ACC112 (cell line): ENCODE measurements around the gene EXD3.

Experiments
- H2AFZ ChIP-seq: fragments of 200-600 bp; sonication (generic); one replicate; pipeline ENCODE4 v1.6.0; 2017; ENCODE audit warnings: antibody characterized with exemption, low read length; ENCODE audit not compliant: unreplicated experiment
- H3K27ac ChIP-seq: fragments of 200-600 bp; sonication (generic); 2 replicates; pipeline ENCODE4 v1.5.1; 2014; ENCODE audit warnings: low read depth, mild to moderate bottlenecking, antibody characterized with exemption, low read length, moderate library complexity
- H3K27me3 ChIP-seq: fragments of 200-600 bp; sonication (generic); 2 replicates; pipeline ENCODE4 v1.6.1; 2014; ENCODE audit warnings: mild to moderate bottlenecking, antibody characterized with exemption, low read length, moderate library complexity, mixed read lengths; ENCODE audit not compliant: insufficient read depth
- H3K36me3 ChIP-seq: fragments of 200-600 bp; sonication (generic); 2 replicates; pipeline ENCODE4 v1.6.1; 2016; ENCODE audit warnings: mild to moderate bottlenecking, antibody characterized with exemption, low read length, moderate library complexity, mixed read lengths; ENCODE audit not compliant: insufficient read depth
- H3K4me1 ChIP-seq: fragments of 200-600 bp; sonication (generic); one replicate; pipeline ENCODE4 v1.6.1; 2016; ENCODE audit warnings: low read length, mixed read lengths; ENCODE audit not compliant: insufficient read depth, unreplicated experiment, control insufficient read depth
- H3K4me3 ChIP-seq: fragments of 200-600 bp; sonication (generic); 2 replicates; pipeline ENCODE4 v1.5.1; 2014; ENCODE audit warnings: mild to moderate bottlenecking, low read depth, low read length
- H3K79me2 ChIP-seq: fragments of 200-600 bp; sonication (generic); one replicate; pipeline ENCODE4 v1.6.0; 2016; ENCODE audit warnings: low read length; ENCODE audit not compliant: control insufficient read depth, unreplicated experiment, insufficient read depth

The EXD3 gene

DNA sequence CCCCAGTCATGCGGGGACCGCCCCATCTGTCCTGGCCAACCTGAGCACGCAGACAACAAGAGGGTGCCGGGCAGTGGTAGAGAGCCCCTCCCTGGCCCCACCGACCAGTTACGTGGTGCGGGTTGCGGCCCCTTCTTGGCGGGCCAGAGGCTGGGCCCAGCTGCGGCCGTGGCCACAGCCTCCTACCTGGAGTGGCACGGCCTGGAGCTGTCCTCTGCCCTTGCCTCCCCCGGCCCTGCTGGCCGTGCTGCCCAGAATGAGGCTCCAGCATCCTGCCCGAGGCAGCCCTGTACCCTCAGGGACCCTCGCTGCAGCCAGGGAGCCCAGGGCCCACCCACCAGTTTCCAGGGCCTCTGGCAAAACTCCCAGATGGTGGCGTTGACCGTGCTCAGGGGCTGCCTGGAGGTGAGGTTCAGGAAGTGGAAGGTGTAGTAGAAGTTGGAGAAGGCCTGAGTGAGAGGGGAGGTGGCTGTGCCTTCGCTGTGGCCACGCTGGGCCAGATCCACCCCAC is 12.5 kb upstream of the EXD3 start:
- H3K27me3 ChIP-seq: no peaks in the 10 kb centered on the region
- peak overlapping the region; percentile 82 for H2AFZ ChIP-seq

DNA sequence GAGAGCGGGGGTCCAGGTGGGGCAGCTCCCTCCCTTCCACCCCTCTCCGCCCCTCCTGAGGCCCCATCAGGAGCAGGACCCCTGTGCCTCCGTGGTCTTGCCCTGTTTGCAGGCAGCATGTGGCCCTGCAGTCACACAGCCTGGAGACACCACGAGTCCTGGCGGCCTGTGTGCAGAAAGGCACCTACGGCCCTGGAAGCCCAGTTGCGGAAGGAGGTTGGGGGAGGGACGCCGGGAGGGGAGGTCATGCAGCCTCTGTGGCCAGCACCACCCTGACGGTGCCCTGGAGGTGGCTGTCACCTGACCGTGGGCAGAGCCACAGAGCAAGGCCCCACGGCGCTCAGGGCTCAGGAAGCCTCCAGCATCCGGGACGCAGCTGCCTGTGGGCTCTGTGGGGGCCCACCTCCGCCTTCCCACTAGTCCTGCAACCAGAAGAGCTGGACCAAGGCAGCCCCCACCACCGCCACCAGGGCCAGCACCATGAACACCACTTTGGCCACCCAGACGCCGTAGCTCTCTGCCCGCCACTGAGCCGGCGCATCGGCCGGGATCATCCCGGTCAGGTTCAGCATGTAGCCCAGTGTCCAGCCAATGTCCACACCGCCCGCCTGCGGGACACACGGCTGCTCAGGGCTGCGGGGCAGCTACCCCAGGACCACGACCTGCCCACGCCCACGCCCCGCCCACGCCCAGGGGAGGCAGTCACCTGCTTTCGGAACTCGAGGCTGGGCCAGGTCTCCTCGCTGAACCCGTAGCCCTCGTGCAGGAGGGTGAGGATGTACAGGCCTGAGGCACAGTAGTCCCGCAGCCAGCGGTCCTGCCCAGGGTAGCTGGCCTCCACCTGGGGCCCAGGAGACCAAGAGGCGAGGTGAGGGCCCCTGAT is 11.8 kb upstream of the EXD3 start:
- Histone ChIP-seq H3K4me3 (no peak overlapping the region), H3K36me3 (no peaks in the 10 kb centered on the region), H3K4me1 (peaks cover 7% of the 10 kb centered on the region), H3K79me2 (no peaks in the 10 kb centered on the region), H2AFZ (no peak overlapping the region), H3K27me3 (no peaks in the 10 kb centered on the region), H3K27ac (no peak overlapping the region)

More for the DNA sequence above, 12.5 kb upstream of the EXD3 start:
- Histone ChIP-seq H3K4me1 (peaks cover 7% of the 10 kb centered on the region), H3K79me2 (no peaks in the 10 kb centered on the region), H3K36me3 (no peaks in the 10 kb centered on the region), H3K4me3 (no peak overlapping the region), H3K27ac (no peak overlapping the region)

DNA sequence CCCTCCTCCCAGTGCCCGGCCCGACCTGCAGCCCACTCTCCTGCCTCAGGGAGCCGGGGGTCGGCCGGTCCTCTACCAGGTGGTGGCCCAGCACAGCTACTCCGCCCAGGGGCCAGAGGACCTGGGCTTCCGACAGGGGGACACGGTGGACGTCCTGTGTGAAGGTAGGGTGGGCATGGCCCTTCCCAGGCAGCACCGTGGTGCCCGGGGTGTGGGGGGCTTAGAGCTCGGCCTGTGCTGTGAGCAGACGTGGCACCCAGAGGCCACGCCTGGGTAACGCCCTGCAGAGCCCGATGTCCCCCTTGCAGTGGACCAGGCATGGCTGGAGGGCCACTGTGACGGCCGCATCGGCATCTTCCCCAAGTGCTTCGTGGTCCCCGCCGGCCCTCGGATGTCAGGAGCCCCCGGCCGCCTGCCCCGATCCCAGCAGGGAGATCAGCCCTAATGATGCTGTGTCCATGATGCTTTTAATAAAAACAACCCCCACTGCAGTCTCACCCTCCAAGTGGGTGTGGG is 11.0 kb upstream of the EXD3 start:
- Histone ChIP-seq H3K27me3 (no peaks in the 10 kb centered on the region), H3K79me2 (no peaks in the 10 kb centered on the region), H3K4me3 (no peak overlapping the region), H3K36me3 (no peaks in the 10 kb centered on the region), H3K27ac (no peak overlapping the region), H2AFZ (no peak overlapping the region), H3K4me1 (peaks cover 7% of the 10 kb centered on the region)

DNA sequence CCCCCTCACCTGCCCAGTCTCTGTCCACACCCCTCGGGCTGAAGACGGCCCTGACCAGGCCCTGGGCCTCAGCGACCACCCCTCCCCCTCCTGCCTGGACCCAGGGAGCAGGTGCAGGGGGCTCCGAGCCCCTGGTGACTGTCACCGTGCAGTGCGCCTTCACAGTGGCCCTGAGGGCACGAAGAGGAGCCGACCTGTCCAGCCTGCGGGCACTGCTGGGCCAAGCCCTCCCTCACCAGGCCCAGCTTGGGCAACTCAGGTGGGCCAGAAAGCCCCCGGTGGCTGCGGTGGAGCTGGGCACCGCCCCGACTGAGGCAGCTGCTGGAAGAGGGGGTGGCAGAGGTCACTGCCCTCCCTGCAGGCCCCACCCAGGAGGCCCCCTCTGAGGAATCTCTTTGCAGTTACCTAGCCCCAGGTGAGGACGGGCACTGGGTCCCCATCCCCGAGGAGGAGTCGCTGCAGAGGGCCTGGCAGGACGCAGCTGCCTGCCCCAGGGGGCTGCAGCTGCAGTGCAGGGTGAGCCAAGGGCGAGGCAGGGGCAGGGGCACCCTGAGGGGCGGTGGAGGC is 10.5 kb upstream of the EXD3 start:
- Histone ChIP-seq H3K4me1 (peaks cover 7% of the 10 kb centered on the region), H3K27me3 (no peaks in the 10 kb centered on the region), H3K36me3 (no peaks in the 10 kb centered on the region), H3K27ac (no peak overlapping the region), H3K4me3 (no peak overlapping the region), H3K79me2 (no peaks in the 10 kb centered on the region), H2AFZ (no peak overlapping the region)

GRCh38 chr9:137432687-137433348 is 9.9 kb upstream of the EXD3 start:
- H2AFZ ChIP-seq: no peak overlapping the region
- H3K36me3 ChIP-seq: no peaks in the 10 kb centered on the region
- no peaks in the 10 kb centered on the region for H3K79me2 ChIP-seq
- H3K27ac ChIP-seq: no peak overlapping the region
- H3K27me3 ChIP-seq: no peaks in the 10 kb centered on the region
- peaks cover 7% of the 10 kb centered on the region for H3K4me1 ChIP-seq
- no peak overlapping the region for H3K4me3 ChIP-seq

GRCh38 chr9:137431416-137431931 is 8.5 kb upstream of the EXD3 start:
- Histone ChIP-seq H3K36me3 (no peaks in the 10 kb centered on the region), H2AFZ (no peak overlapping the region), H3K27ac (no peak overlapping the region), H3K4me1 (peaks cover 7% of the 10 kb centered on the region), H3K79me2 (no peaks in the 10 kb centered on the region), H3K27me3 (no peaks in the 10 kb centered on the region), H3K4me3 (no peak overlapping the region)

DNA sequence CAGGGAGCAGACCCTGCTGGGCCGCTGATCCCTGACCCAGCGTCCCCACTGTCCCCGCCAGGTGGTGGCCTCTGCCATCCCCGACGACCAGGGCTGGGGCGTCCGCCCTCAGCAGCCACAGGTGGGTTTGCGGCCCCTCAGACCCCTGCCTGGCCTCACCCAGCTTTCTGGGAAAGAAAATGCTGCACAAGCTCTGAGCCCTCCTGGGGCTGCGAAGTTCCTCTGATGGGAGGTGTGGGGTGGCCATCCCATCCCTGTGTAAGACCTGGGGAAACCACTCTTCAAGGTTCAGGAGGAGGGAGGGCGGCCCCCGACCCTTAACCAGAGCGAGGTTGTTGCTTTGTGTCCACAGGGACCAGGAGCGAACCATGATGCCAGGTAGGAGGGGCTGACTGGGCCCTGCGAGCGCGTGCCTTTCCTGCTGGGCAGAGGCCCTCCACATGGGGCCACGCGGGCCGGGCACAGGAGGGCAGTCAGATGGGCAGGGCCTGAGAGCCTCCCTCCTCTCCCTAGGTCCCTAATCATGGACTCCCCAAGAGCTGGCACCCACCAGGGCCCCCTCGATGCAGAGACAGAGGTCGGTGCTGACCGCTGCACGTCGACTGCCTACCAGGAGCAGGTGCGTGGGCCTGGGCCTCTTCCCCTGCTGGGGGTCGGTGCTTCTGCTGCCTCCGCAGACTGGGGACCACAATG is 7.9 kb upstream of the EXD3 start:
- Histone ChIP-seq H3K4me1 (peaks cover 4% of the 10 kb centered on the region), H3K36me3 (no peaks in the 10 kb centered on the region), H2AFZ (no peak overlapping the region), H3K79me2 (no peaks in the 10 kb centered on the region), H3K27me3 (no peaks in the 10 kb centered on the region), H3K27ac (no peak overlapping the region), H3K4me3 (no peak overlapping the region)

DNA sequence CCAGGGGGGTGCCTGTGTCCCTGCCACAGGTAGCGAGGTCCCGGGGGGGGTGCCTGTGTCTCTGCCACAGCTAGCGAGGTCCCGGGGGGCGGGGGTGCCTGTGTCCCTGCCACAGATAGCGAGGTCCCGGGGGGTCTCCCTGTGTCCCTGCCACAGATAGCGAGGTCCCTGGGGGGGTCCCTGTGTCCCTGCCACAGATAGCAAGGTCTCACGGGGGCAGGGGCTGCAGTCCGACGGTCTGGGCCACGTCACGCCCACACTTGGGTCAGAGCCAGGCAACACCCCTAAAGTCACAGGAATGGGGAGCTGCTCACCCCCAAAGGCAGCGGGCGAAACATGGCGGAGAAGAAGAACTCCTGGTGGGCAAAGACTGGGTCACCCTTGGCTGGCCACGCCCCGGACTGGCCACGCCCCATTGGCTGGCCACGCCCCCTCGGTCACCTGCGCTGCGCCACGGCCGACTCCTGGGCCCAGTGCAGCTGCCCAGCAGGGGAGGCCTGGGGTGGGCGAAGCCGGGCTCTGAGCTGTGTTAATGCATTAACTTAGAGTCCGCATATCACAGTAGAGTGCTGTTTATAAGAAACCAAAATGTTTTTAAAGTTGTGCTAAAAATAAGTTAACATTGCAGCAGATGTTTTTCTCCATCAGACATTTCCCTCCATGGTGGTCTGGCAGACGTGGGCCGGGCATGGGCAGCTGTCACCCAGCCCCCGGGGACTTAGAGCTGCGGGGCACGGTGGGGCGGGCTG is 7.2 kb upstream of the EXD3 start:
- no peak overlapping the region for H2AFZ ChIP-seq
- H3K4me1 ChIP-seq: no peaks in the 10 kb centered on the region
- H3K27ac ChIP-seq: no peak overlapping the region
- no peak overlapping the region for H3K4me3 ChIP-seq
- H3K79me2 ChIP-seq: no peaks in the 10 kb centered on the region
- H3K36me3 ChIP-seq: no peaks in the 10 kb centered on the region
- H3K27me3 ChIP-seq: no peaks in the 10 kb centered on the region

DNA sequence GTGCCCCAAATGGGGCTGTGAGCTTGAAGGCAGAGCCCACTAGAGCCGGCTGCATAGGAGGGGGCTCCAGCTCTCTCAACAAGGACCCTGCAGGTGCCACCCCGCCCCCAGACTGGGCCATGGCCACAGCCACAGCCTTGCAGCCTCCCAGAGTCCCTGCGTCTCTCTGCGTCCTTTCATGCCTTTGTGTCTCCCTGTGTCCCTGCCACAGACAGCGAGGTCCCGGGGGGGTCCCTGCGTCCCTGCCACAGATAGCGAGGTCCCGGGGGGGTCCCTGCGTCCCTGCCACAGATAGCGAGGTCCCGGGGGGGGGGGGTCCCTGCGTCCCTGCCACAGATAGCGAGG is 6.6 kb upstream of the EXD3 start:
- H3K4me1 ChIP-seq: no peaks in the 10 kb centered on the region
- no peaks in the 10 kb centered on the region for H3K79me2 ChIP-seq
- no peaks in the 10 kb centered on the region for H3K27me3 ChIP-seq
- no peak overlapping the region for H3K27ac ChIP-seq
- H3K36me3 ChIP-seq: no peaks in the 10 kb centered on the region
- no peak overlapping the region for H2AFZ ChIP-seq
- H3K4me3 ChIP-seq: no peak overlapping the region
